HepG2 (cell line): Measurements from ENCODE around the gene DNAAF8. TPM values are rescaled to one million over a fixed set of nuclear protein-coding genes. Genes with fewer than 3 reads are reported as not detected.

Source experiments
- BATF2 ChIP-seq: sonication (generic); formaldehyde crosslinking; IDR thresholded peaks from 2 replicates; pipeline ENCODE4 v1.8.0; 2022; ENCODE audit warnings: mild to moderate bottlenecking, missing genetic modification reagents, moderate library complexity
- EED ChIP-seq: sonication (generic); formaldehyde crosslinking; IDR thresholded peaks from 2 replicates; pipeline ENCODE4 v1.5.0; 2020; ENCODE audit warnings: mild to moderate bottlenecking, missing genetic modification reagents
- ELF3 ChIP-seq: IDR thresholded peaks from 2 replicates; pipeline ENCODE4 v1.6.1; 2016; ENCODE audit warnings: missing genetic modification reagents, missing compliant biosample characterization
- GATA4 ChIP-seq: sonication (generic); IDR thresholded peaks from 2 replicates; pipeline ENCODE4 v1.6.1; 2016; ENCODE audit warnings: antibody characterized with exemption, low read depth, borderline replicate concordance
- KAT2B ChIP-seq: fragments of 150-350 bp; IDR thresholded peaks from 2 replicates; pipeline ENCODE4 v1.6.1; 2014; ENCODE audit warnings: low read depth, low read length, borderline replicate concordance
- NBN ChIP-seq: fragments of 450-650 bp; conservative IDR thresholded peaks from 2 replicates; pipeline ENCODE4 v1.6.1; 2017
- NCOR1 ChIP-seq: fragments of 200-600 bp; sonication (generic); IDR thresholded peaks from 2 replicates; pipeline ENCODE4 v1.7.0; 2017; ENCODE audit warnings: antibody characterized with exemption, low read length, borderline replicate concordance
- NKX3-1 ChIP-seq: sonication (generic); formaldehyde crosslinking; IDR thresholded peaks from 2 replicates; pipeline ENCODE4 v1.5.0; 2020; ENCODE audit warnings: missing genetic modification reagents
- NR3C1 ChIP-seq: sonication (generic); formaldehyde crosslinking; IDR thresholded peaks from 2 replicates; pipeline ENCODE4 v1.4.0; 2020; ENCODE audit warnings: missing genetic modification reagents
- REXO4 ChIP-seq: sonication (generic); formaldehyde crosslinking; IDR thresholded peaks from 2 replicates; pipeline ENCODE4 v1.8.0; 2022; ENCODE audit warnings: missing genetic modification reagents, mild to moderate bottlenecking, borderline replicate concordance
- SAP130 ChIP-seq: IDR thresholded peaks from 2 replicates; pipeline ENCODE4 v1.6.1; 2016; ENCODE audit warnings: low read depth
- TCF7L2 ChIP-seq: IDR thresholded peaks from 2 replicates; pipeline ENCODE4 v1.6.1; 2011; ENCODE audit warnings: mild to moderate bottlenecking, low read depth, low read length, moderate library complexity
- TMF1 ChIP-seq: sonication (generic); formaldehyde crosslinking; IDR thresholded peaks from 2 replicates; pipeline ENCODE4 v1.8.1; 2022; ENCODE audit warnings: low read depth, missing genetic modification reagents
- YY1 ChIP-seq: IDR thresholded peaks from 2 replicates; pipeline ENCODE4 v1.6.1; 2011; ENCODE audit warnings: low read length, low read depth, moderate library complexity, mild to moderate bottlenecking; ENCODE audit not compliant: insufficient read depth, insufficient replicate concordance
- ZBED4 ChIP-seq: sonication (generic); formaldehyde crosslinking; IDR thresholded peaks from 2 replicates; pipeline ENCODE4 v1.4.0; 2020; ENCODE audit warnings: missing genetic modification reagents, borderline replicate concordance
- ZBTB26 ChIP-seq: IDR thresholded peaks from 2 replicates; pipeline ENCODE4 v1.6.1; 2016; ENCODE audit warnings: missing compliant biosample characterization, missing genetic modification reagents, borderline replicate concordance
- ZMYM3 ChIP-seq: sonication (generic); formaldehyde crosslinking; IDR thresholded peaks from 2 replicates; pipeline ENCODE4 v1.5.1; 2020; ENCODE audit warnings: mild to moderate bottlenecking, missing genetic modification reagents
- ZNF101 ChIP-seq: sonication (generic); formaldehyde crosslinking; IDR thresholded peaks from 2 replicates; pipeline ENCODE4 v1.4.0; 2020; ENCODE audit warnings: mild to moderate bottlenecking, low read depth, missing genetic modification reagents, borderline replicate concordance
- ZNF143 ChIP-seq: sonication (generic); formaldehyde crosslinking; IDR thresholded peaks from 2 replicates; pipeline ENCODE4 v1.4.0; 2020; ENCODE audit warnings: missing genetic modification reagents
- ZNF224 ChIP-seq: sonication (generic); formaldehyde crosslinking; IDR thresholded peaks from 2 replicates; pipeline ENCODE4 v1.5.0; 2020; ENCODE audit warnings: mild to moderate bottlenecking, missing genetic modification reagents
- ZNF331 ChIP-seq: sonication (generic); formaldehyde crosslinking; IDR thresholded peaks from 2 replicates; pipeline ENCODE4 v1.4.0; 2020; ENCODE audit warnings: missing genetic modification reagents
- ZNF550 ChIP-seq: sonication (generic); formaldehyde crosslinking; IDR thresholded peaks from 2 replicates; pipeline ENCODE4 v1.4.0; 2020; ENCODE audit warnings: mild to moderate bottlenecking, missing genetic modification reagents, borderline replicate concordance
- ZNF768 ChIP-seq: sonication (generic); formaldehyde crosslinking; IDR thresholded peaks from 2 replicates; pipeline ENCODE4 v1.4.0; 2020; ENCODE audit warnings: missing genetic modification reagents
- polyA plus RNA-seq, 8 experiments: library from polyadenylated mRNA; depleted of rRNA in 3 of 8; stranded (reverse) in 7 of 8; unstranded in 1 of 8; fragments of >200 nt; fragmentation: Illumina TruSeq in 4 of 8; extraction: Trizol in 4 of 8; gene quantifications; 2 replicates each; pipeline versions ENCODE4 v1.2.1 to v1.2.3, GENCODE V29; 2011 to 2016; ENCODE audit warnings: low read depth in 4 of 8, missing spikeins in 1 of 8, mixed read lengths in 1 of 8; ENCODE audit not compliant: insufficient read depth in 1 of 8
- total RNA-seq, 5 experiments: library from RNA; depleted of rRNA; stranded (reverse); fragments of >200 nt; fragmentation: Illumina TruSeq; extraction: Trizol; gene quantifications; 2 replicates each; pipeline ENCODE4 v1.2.3, GENCODE V29; 2016; ENCODE audit warnings: low read depth in 1 of 5

Gene DNAAF8
- total and polyA plus RNA-seq, 2 of the 13 experiments (the other 11 are each of a cell fraction or from before 2014, with no cell fraction given): 0.44 TPM; not detected in 1

- TF ChIP-seq BATF2 (CRISPR knock-in tag) (no peak), NBN (no peak), ZNF331 (CRISPR knock-in tag) (no peak), REXO4 (CRISPR knock-in tag) (no peak), KAT2B (no peak), ZNF101 (CRISPR knock-in tag) (no peak), ZNF550 (no peak), TCF7L2 (no peak), ZBTB26 (CRISPR knock-in tag) (no peak), ZNF143 (CRISPR knock-in tag) (no peak), YY1 (no peak), NCOR1 (peak; percentile 31; the same call in 1 of the 2 replicates), ZMYM3 (CRISPR knock-in tag) (peak; percentile 73; the same call in 1 of the 2 replicates), NKX3-1 (no peak), EED (CRISPR knock-in tag) (no peak), SAP130 (no peak), ZNF224 (CRISPR knock-in tag) (no peak), ELF3 (CRISPR knock-in tag) (no peak), TMF1 (CRISPR knock-in tag) (no peak), ZNF768 (CRISPR knock-in tag) (no peak), NR3C1 (no peak), GATA4 (no peak), ZBED4 (CRISPR knock-in tag) (peak; percentile 57; the same call in 1 of the 2 replicates)
Measured at GRCh38 chr16:4792951-4793513, 58.7 kb downstream of the DNAAF8 start (continued).
